HepG2 (cell line): ENCODE data around the gene NUP62. TPM values are rescaled to one million over a fixed set of nuclear protein-coding genes. Genes with fewer than 3 reads are reported as not detected.

Source experiments
- ADNP ChIP-seq: sonication (generic); formaldehyde crosslinking; IDR thresholded peaks from 2 replicates; pipeline ENCODE4 v1.4.0; 2020; ENCODE audit warnings: missing genetic modification reagents
- ATF4 ChIP-seq, 2 experiments: fragments of 450-650 bp in 1 of 2; sonication (generic) in 1 of 2; formaldehyde crosslinking; IDR thresholded peaks; 2 replicates each; pipeline versions ENCODE4 v1.5.0 to v1.8.0; 2020 to 2022; ENCODE audit warnings: mild to moderate bottlenecking in 1 of 2, missing genetic modification reagents in 1 of 2
- CHCHD3 ChIP-seq: sonication (generic); formaldehyde crosslinking; IDR thresholded peaks from 2 replicates; pipeline ENCODE4 v1.8.0; 2022; ENCODE audit warnings: mild to moderate bottlenecking, missing genetic modification reagents, moderate library complexity
- ELF1 ChIP-seq: sonication (generic); formaldehyde crosslinking; IDR thresholded peaks from 2 replicates; pipeline ENCODE4 v1.4.0; 2020; ENCODE audit warnings: missing genetic modification reagents
- FOXM1 ChIP-seq: sonication (generic); formaldehyde crosslinking; IDR thresholded peaks from 2 replicates; pipeline ENCODE4 v1.5.0; 2020; ENCODE audit warnings: missing genetic modification reagents
- HINFP ChIP-seq: sonication (generic); formaldehyde crosslinking; IDR thresholded peaks from 2 replicates; pipeline ENCODE4 v1.4.0; 2020; ENCODE audit warnings: low read depth, mild to moderate bottlenecking, missing genetic modification reagents
- HOXA5 ChIP-seq: sonication (generic); formaldehyde crosslinking; IDR thresholded peaks from 2 replicates; pipeline ENCODE4 v1.4.0; 2020; ENCODE audit warnings: missing genetic modification reagents
- MIER2 ChIP-seq: IDR thresholded peaks from 2 replicates; pipeline ENCODE4 v1.6.1; 2016; ENCODE audit warnings: missing biosample characterization, missing genetic modification reagents
- PATZ1 ChIP-seq: sonication (generic); formaldehyde crosslinking; IDR thresholded peaks from 2 replicates; pipeline ENCODE4 v1.4.0; 2020; ENCODE audit warnings: missing genetic modification reagents
- REST ChIP-seq, 2 experiments: IDR thresholded peaks; 2 replicates each; pipeline ENCODE4 v1.6.1; 2011 to 2012; ENCODE audit warnings: low read length in 2 of 2, borderline replicate concordance in 1 of 2, low read depth in 1 of 2, mild to moderate bottlenecking in 1 of 2, moderate library complexity in 1 of 2
- TAF15 ChIP-seq: fragments of 200-400 bp; formaldehyde crosslinking; IDR thresholded peaks from one replicate; pipeline ENCODE4 v1.6.1; 2018; ENCODE audit warnings: mild to moderate bottlenecking, low read depth, low read length; ENCODE audit not compliant: poor library complexity, severe bottlenecking
- TFE3 ChIP-seq: IDR thresholded peaks from 2 replicates; pipeline ENCODE4 v1.6.1; 2016
- THRA ChIP-seq: sonication (generic); formaldehyde crosslinking; IDR thresholded peaks from 2 replicates; pipeline ENCODE4 v1.4.0; 2020; ENCODE audit warnings: missing genetic modification reagents, borderline replicate concordance
- ZNF33B ChIP-seq: sonication (generic); formaldehyde crosslinking; IDR thresholded peaks from 2 replicates; pipeline ENCODE4 v1.5.1; 2020; ENCODE audit warnings: mild to moderate bottlenecking, missing genetic modification reagents
- ZNF34 ChIP-seq: sonication (generic); formaldehyde crosslinking; IDR thresholded peaks from 2 replicates; pipeline ENCODE4 v1.4.0; 2020; ENCODE audit warnings: mild to moderate bottlenecking, missing genetic modification reagents, borderline replicate concordance
- ZNF720 ChIP-seq: sonication (generic); formaldehyde crosslinking; IDR thresholded peaks from 2 replicates; pipeline ENCODE4 v1.4.0; 2020; ENCODE audit warnings: missing genetic modification reagents
- ZNF891 ChIP-seq: sonication (generic); formaldehyde crosslinking; IDR thresholded peaks from 2 replicates; pipeline ENCODE4 v1.5.0; 2020; ENCODE audit warnings: mild to moderate bottlenecking, missing genetic modification reagents
- polyA plus RNA-seq, 8 experiments: library from polyadenylated mRNA; depleted of rRNA in 3 of 8; stranded (reverse) in 7 of 8; unstranded in 1 of 8; fragments of >200 nt; fragmentation: Illumina TruSeq in 4 of 8; extraction: Trizol in 4 of 8; gene quantifications; 2 replicates each; pipeline versions ENCODE4 v1.2.1 to v1.2.3, GENCODE V29; 2011 to 2016; ENCODE audit warnings: low read depth in 4 of 8, missing spikeins in 1 of 8, mixed read lengths in 1 of 8; ENCODE audit not compliant: insufficient read depth in 1 of 8
- total RNA-seq, 5 experiments: library from RNA; depleted of rRNA; stranded (reverse); fragments of >200 nt; fragmentation: Illumina TruSeq; extraction: Trizol; gene quantifications; 2 replicates each; pipeline ENCODE4 v1.2.3, GENCODE V29; 2016; ENCODE audit warnings: low read depth in 1 of 5

Gene NUP62
- total and polyA plus RNA-seq, 2 of the 13 experiments (the other 11 are each of a cell fraction or from before 2014, with no cell fraction given) = 16.5 to 41.5 TPM

- TF ChIP-seq HINFP (CRISPR knock-in tag) (no peak), ZNF720 (no peak), HOXA5 (CRISPR knock-in tag) (no peak), ELF1 (CRISPR knock-in tag) (peak; percentile 87), ZNF33B (peak; percentile 69; the same call in 1 of the 2 replicates), REST (IDR thresholded peaks at IDR 0.05; ENCODE audit: borderline replicate concordance in 1 of 2, low read depth in 1 of 2, low read length in 2 of 2) (0 out of 4 replicates have a peak, but pooled peaks of 1 of the 2 experiments have one; percentile 9), ZNF891 (CRISPR knock-in tag) (no peak), FOXM1 (CRISPR knock-in tag) (no peak), ZNF34 (CRISPR knock-in tag) (no peak), ATF4 (CRISPR knock-in tag; IDR thresholded peaks at IDR 0.05) (no peak; a peak in 1 of 4 replicates), PATZ1 (CRISPR knock-in tag) (no peak), TAF15 (no peak), ADNP (CRISPR knock-in tag) (no peak), MIER2 (0 out of 2 replicates have a peak, but pooled peaks have one; percentile 48), CHCHD3 (CRISPR knock-in tag) (0 out of 2 replicates have a peak, but pooled peaks have one; percentile 53), TFE3 (CRISPR knock-in tag) (peak; percentile 93), THRA (peak; percentile 84)
Observed at GRCh38 chr19:49877020-49877878, 52.1 kb downstream of the NUP62 start, which contains the start of the genes AKT1S1 and TBC1D17 (continued).
